HK-2 (cell line): ENCODE results near the gene ADGRL2.

Experiments used
- DNase-seq: peaks from one replicate; pipeline ENCODE4 v3.0.0-alpha.2; 2018; ENCODE audit not compliant: unreplicated experiment

Gene ADGRL2

GRCh38 chr1:81907575-81907974, 106.8 kb downstream of the ADGRL2 start:
- DNase-seq: no peak

DNA sequence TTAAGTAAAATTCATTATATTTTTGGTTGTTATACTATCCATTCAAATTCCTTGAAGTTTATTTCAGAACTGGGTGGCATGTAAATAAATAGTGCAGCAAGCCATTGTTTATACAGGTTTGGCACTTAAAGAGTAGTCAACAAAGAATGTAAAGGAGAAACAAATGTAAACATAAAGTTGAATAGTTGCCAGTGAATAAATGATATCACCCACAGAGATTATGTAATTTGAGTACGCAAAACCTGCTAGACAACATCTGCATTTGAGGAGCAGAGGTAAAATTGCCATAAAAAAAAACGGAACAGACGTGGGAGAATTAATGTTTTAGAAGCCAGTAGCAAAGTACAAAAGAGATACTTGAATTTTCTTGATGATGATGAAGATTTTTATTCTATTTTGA, 111.6 kb downstream of the ADGRL2 start:
- DNase-seq: no peak

GRCh38 chr1:81915937-81916336, 115.2 kb downstream of the ADGRL2 start:
- DNase-seq: no peak

DNA sequence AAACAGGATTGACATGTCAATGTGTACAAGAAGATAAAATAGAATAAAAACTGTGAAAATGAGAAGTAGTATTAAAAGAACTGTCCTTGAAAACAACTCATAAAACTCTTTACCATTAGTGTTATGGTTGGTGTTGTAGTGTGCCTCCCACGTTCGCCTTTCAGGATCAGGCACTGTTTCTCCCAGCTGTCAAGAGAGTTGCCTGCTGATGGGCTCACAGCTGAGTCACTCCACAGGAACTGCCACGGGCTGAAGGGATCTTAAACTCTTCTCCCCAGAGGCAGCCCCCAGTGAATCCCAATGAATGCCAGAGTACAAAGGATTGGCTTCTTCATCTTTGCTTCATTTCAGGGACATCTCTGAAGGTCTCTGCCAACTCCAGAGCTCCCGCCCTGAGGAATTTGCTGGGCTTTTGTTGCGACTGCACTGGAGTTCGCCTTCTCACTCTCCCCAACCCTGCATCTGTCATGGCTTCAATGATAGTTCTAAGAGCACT, 119.6 kb downstream of the ADGRL2 start:
- DNase-seq: no peak

DNA sequence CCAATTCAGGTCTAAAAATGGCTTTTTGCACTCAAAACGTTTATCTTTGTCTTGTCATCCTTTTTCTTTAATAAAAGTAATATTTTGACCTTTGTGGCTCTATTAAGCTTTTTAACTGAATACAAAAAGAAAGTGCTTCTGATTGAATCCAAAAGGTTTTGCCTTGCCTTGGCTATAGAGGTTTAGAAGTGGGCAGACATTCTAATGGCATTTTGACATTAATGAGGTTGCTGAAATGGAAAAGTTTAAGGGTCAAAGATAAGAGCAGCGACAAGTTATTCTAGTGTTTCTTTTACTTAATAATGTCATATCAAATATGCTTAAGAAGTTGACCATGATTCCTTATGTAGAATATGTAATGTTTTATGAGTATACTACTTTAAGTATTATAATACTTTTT, 120.2 kb downstream of the ADGRL2 start:
- no peak for DNase-seq

GRCh38 chr1:81921344-81921743, 120.6 kb downstream of the ADGRL2 start:
- DNase-seq: no peak

DNA sequence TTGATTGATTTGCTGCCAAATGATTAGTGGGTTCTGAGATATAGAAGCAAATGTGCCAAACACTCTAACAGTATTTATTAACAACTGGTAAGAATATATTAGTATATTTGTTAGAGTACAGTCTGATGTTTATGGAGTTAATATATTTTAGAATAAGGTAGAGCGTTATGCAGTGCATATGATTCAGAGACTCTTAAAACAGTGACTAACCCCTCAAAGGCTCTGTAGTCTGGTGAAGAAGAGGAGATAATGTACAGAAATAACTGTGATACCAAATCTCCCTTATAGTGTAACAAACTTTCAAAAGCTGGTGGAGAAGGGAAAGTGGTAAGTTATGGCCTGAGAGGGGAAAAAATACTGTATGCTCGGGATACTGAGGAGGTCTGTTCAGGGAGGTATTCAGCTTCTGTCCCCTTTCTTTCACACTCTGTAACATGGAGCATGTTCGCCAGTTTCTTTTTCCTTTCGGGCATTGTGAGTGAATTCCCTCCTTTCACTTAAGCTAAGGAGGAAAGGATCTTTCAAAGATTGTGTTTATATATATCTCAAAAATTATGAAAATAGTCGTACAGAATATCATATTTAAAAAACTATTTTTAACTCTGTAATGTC, 121.2 kb downstream of the ADGRL2 start:
- DNase-seq: no peak

- no peak for DNase-seq
These were observed 122.2 kb downstream of the ADGRL2 start for GRCh38 chr1:81922955-81923354.

GRCh38 chr1:81929106-81929505, 128.4 kb downstream of the ADGRL2 start:
- no peak for DNase-seq

- DNase-seq: no peak
These were observed 136.1 kb downstream of the ADGRL2 start for GRCh38 chr1:81936853-81937252.

DNA sequence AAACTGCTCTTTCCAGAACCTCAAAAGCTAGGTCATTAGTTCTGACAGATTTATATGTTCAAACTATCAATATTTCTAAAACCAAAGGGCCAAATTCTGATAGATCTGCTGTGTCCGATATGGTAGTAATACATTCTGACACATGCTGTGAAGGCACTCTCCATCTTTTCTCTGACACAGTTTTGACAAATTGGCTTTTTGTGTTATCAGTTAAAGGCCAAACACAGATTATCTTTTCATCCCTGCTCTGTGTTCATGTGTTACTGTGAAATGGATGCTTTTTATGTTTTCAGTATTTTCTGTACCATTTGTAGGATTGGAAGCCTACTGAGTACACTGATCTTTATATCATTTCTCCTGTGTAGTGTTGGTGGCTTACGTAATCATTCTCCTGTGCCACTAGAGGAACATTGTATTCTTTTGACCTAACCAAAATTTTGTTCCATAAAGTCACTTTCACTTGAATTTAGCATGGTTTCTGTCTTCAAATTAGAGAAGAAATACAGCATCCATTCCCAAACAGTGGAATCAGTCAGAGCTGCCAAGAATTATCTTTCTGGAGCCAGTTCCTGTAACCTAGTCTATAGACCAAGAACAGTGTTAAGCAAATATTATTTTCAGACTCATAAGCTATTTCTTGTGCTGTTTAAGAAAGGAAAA, 137.2 kb downstream of the ADGRL2 start:
- no peak for DNase-seq

GRCh38 chr1:81948495-81948894, 147.8 kb downstream of the ADGRL2 start:
- DNase-seq: no peak

DNA sequence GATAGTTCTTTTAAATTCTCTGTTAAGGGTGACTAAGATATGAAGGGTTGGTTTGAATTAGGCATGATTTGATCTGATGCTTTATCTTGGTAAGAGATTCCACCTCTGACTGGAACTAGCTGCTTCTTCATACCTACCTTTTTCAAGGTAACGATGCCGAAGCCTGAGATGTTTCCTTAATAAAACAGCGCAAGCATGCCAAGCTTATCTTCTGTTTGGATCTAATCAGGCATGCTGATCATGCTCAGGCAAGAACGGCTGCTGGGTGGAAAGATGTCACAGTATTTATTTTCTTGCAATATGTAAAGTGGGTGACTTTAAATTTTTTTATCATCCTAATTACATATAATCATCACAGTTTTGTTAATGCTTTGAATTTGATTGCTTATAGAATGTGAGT, 148.7 kb downstream of the ADGRL2 start:
- no peak for DNase-seq

- DNase-seq: no peak
These were observed 149.3 kb downstream of the ADGRL2 start for GRCh38 chr1:81950037-81950436.

DNA sequence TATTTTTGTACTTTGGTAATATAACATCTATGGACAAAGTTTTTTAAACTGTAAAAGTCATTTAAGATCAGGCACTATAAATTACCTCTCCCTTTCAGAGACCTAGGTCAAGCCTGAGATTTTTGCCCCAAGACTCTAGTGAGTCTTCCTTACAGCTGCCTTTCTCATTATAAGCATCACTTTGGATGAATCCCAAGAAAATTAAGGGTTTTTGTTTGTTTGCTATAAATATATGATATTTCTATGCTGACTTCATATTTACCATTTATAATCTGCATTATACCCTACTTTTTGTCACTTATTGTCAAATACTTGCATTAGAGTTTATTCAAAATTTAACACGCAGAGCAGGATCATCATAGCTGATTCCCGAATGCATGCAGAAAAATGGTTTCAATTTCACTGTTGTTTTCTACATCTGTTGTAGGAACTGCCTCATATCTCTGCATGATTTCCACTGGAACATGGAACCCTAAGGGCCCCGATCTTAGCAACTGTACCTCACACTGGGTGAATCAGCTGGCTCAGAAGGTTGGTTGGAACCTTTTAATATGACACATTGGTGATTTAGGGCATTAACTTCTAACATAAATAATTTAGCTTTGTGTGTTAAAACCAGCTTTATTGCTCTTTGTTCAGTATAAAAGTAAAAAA, 150.0 kb downstream of the ADGRL2 start:
- no peak for DNase-seq

DNA sequence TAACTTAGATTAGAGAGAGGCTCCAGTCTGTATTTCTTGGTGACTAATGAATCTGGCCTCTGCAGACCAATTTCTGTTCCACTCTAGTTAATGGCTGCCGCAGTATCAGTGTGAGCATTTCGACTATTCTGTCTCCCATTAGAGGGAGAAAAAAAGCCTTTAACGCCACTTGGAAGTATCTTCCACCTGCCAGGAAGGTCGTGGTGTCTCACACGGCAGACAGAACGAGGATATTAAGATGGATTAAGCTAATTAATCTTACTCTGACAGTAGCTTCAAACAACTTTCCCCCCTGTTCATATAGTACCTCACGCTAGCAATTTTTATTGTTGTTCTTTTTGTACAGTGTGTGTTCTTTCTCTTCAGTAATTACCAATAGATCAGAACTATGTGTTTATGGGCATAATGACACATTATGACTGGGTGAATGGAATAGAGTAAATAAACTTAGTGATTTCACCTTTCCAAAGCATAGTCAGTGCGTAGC, 153.8 kb downstream of the ADGRL2 start:
- no peak for DNase-seq

DNA sequence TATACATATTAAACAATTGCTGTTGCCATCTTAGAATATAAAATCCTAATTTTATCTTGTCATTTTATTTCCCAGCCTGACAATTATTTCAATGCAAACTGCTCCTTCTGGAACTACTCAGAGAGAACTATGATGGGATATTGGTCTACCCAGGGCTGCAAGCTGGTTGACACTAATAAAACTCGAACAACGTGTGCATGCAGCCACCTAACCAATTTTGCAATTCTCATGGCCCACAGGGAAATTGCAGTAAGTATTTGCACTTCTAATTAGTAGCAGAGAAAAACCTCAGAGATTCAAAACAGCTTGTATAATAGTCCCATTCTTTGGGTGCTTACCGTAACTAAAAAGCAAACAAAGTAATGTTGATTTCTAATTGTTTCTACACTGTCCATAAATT, 167.2 kb downstream of the ADGRL2 start:
- no peak for DNase-seq

- DNase-seq: no peak
These were observed 169.7 kb downstream of the ADGRL2 start for GRCh38 chr1:81970416-81970815.

DNA sequence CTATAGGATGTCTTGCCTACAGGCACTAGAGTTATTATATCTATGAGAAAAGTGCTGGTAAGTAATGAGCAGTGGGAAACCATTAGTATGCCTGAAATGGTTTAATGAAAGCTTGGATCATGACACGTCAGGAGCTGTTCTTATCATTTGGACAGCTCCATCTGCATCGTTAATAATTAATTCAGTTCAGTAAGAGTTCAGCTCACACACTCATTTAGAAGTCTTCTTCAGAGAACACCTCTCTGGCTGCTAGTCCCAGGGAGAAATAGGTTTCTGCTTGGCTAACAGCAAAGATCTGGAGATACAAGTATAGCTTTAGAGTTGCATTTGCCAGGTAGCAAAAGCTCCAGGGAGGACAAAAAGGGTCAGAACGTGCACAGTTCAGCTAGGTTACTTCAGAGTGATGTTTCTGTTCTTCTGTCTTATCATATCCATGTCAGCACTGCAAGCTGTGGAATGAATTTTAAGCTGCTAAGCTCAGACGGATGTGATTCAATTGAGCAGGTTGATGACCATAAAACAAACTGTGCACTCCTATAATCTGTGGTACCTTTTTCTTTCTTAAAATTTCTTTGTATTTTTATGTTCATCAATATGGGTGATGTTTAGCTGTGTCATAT, 173.6 kb downstream of the ADGRL2 start:
- no peak for DNase-seq

DNA sequence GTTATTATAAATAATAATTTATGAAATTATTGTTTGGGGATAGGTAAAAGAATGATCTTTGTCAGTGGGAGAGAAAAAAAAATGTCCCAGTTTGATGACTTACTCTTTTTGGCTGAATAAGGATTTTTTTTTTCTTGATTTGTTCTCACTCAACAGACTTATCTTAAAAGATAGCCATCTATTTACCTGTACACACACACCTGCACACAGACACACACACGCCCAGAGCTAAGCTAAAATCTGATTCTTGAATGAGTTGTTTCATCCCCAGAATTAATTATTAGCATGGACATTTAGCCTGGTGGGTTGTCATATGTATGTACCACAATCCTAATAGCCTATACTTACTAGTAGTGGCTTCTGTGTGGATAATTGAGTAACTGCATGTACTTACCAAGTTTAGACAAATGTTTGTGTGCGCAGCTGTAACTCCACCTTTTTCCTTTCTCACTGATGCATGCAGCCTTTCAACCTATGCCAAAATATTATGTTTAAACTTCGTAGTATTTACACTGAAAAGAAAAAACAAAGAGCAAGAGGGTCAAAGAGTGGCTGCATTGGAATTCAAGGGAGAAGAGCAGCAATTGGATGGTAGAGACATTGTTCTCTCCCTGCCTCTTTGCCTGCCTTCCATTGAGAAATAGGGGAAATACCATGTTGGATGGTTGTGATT, 174.3 kb downstream of the ADGRL2 start:
- DNase-seq: no peak

DNA sequence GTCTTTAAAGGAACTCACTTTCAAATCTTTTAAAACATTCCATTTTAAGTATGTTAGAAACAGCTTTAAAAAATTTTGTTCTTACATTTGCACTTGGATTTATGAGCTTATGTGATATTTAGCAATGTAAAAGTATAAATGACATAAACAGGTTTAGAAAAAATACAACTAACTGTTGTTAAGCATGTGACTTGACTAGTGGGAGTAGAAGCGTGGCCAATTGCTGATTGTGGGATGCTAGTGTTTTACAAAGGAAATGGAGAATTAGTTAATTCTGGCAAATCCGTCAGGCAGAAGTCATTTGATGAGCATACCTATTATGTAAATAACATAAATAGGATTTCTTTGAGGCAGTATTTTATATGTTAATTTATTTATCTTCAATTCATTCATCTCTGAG, 175.8 kb downstream of the ADGRL2 start:
- no peak for DNase-seq

DNA sequence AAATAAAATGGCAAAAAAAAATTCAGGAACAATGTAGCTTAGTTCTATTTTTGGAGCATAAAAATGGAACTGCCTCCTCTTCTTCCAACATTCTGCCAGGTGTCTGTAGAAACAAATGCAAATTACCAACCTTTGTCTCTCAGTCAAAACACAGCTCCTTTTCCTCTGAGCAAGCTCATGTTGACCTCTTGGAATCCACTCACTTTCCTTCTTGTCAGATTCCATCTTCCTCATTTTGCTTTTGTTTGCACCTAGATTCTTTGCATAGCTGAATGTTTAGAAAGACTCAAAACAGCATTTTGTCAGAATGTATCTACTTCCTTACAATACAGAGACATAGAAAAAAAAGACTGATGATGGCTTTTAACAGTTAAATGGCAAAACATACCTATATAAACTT, 178.2 kb downstream of the ADGRL2 start:
- DNase-seq: no peak
